SK-N-SH (cell line): ENCODE results near the gene UBR2. TPM values are rescaled to one million over a fixed set of nuclear protein-coding genes. Genes with fewer than 3 reads are reported as not detected.

Experiments used
- CTCF ChIA-PET: fragments of 300-600, 350-600 bp; formaldehyde crosslinking; extraction: SDS; loops from one replicate; lab custom pipeline; 2021; lab: Yijun Ruan, JAX
- POLR2A ChIA-PET: fragments of 350-600 bp; sonication (Branson Sonifier 250); formaldehyde crosslinking; extraction: SDS; loops from one replicate; lab custom pipeline; 2020; ENCODE audit warnings: antibody characterized with exemption, inconsistent platforms; lab: Yijun Ruan, JAX
- DNase-seq: peaks from one replicate; pipeline ENCODE4 v3.0.0; 2012
- H2AFZ ChIP-seq: fragments of 200-600 bp; sonication (generic); 2 replicates; pipeline ENCODE4 v1.8.1; 2016; ENCODE audit warnings: antibody characterized with exemption, mild to moderate bottlenecking, low read depth
- H3F3A ChIP-seq: fragments of 200-600 bp; sonication (generic); replicated peaks from 2 replicates; pipeline ENCODE3; 2016; ENCODE audit warnings: antibody characterized with exemption, mild to moderate bottlenecking; ENCODE audit not compliant: insufficient read depth
- H3K27ac ChIP-seq, 2 experiments: fragments of 200-500 bp in 1 of 2; fragments of 200-600 bp in 1 of 2; sonication (Bioruptor generic) in 1 of 2; sonication (generic), shearing (Covaris generic) in 1 of 2; 2 replicates each; pipeline versions ENCODE4 v1.5.1 to v1.6.1; 2014 to 2016; ENCODE audit warnings: low read depth in 2 of 2, inconsistent platforms in 1 of 2, low read length in 1 of 2, mild to moderate bottlenecking in 1 of 2, mixed read lengths in 1 of 2
- H3K27me3 ChIP-seq: fragments of 200-600 bp; sonication (generic), shearing (Covaris generic); 2 replicates; pipeline ENCODE4 v1.6.1; 2016; ENCODE audit warnings: mixed run types; ENCODE audit not compliant: insufficient read depth
- H3K36me3 ChIP-seq, 2 experiments: fragments of 200-500 bp in 1 of 2; fragments of 200-600 bp in 1 of 2; sonication (Bioruptor generic) in 1 of 2; sonication (generic) in 1 of 2; replicated peaks in 1 of 2; 2 replicates each; pipeline versions ENCODE3 to v1.5.1; 2014 to 2016; ENCODE audit warnings: low read length in 1 of 2, mild to moderate bottlenecking in 1 of 2; ENCODE audit not compliant: insufficient read depth in 2 of 2, control insufficient read depth in 1 of 2
- H3K4me1 ChIP-seq, 2 experiments: fragments of 200-500 bp in 1 of 2; fragments of 200-600 bp in 1 of 2; sonication (Bioruptor generic) in 1 of 2; sonication (generic), shearing (Covaris generic) in 1 of 2; 2 replicates each; pipeline versions ENCODE4 v1.5.1 to v1.6.1; 2014 to 2016; ENCODE audit warnings: low read depth in 1 of 2, low read length in 1 of 2, mixed run types in 1 of 2; ENCODE audit not compliant: insufficient read depth in 2 of 2, control insufficient read depth in 1 of 2
- H3K4me2 ChIP-seq: fragments of 200-600 bp; sonication (generic), shearing (Covaris generic); 2 replicates; pipeline ENCODE4 v1.6.1; 2017; ENCODE audit warnings: mixed run types
- H3K4me3 ChIP-seq, 2 experiments: fragments of 200-500 bp in 1 of 2; fragments of 200-600 bp in 1 of 2; sonication (Bioruptor generic) in 1 of 2; sonication (generic), shearing (Covaris generic) in 1 of 2; 2 replicates each; pipeline versions ENCODE4 v1.5.1 to v1.8.1; 2014 to 2016; ENCODE audit warnings: low read depth in 2 of 2, inconsistent platforms in 1 of 2, low read length in 1 of 2, mild to moderate bottlenecking in 1 of 2, mixed read lengths in 1 of 2, moderate library complexity in 1 of 2
- H3K79me2 ChIP-seq: fragments of 200-600 bp; sonication (generic); 2 replicates; pipeline ENCODE4 v1.8.1; 2017; ENCODE audit warnings: mild to moderate bottlenecking; ENCODE audit not compliant: insufficient read depth
- H3K9ac ChIP-seq: fragments of 200-600 bp; sonication (generic); 2 replicates; pipeline ENCODE4 v1.6.1; 2017; ENCODE audit warnings: mixed run types
- H3K9me2 ChIP-seq: fragments of 200-600 bp; sonication (generic); 2 replicates; pipeline ENCODE4 v1.6.1; 2017; ENCODE audit warnings: mixed run types
- H3K9me3 ChIP-seq: fragments of 200-600 bp; sonication (generic); 2 replicates; pipeline ENCODE4 v1.6.1; 2017; ENCODE audit warnings: mixed run types, mild to moderate bottlenecking, moderate library complexity
- H4K20me1 ChIP-seq: fragments of 200-600 bp; sonication (generic); 2 replicates; pipeline ENCODE4 v1.6.1; 2017; ENCODE audit warnings: mild to moderate bottlenecking, mixed run types; ENCODE audit not compliant: insufficient read depth
- ELF1 ChIP-seq: IDR thresholded peaks from 2 replicates; pipeline ENCODE4 v1.4.0; 2012
- EZH2phosphoT487 ChIP-seq: fragments of 200-600 bp; sonication (generic); IDR thresholded peaks from 2 replicates; pipeline ENCODE4 v1.6.1; 2017; ENCODE audit warnings: low read depth, mixed run types, mild to moderate bottlenecking, antibody characterized with exemption, moderate library complexity, borderline replicate concordance
- FOXJ3 ChIP-seq: sonication (generic); formaldehyde crosslinking; IDR thresholded peaks from 2 replicates; pipeline ENCODE4 v1.5.1; 2020; ENCODE audit warnings: mild to moderate bottlenecking, missing genetic modification reagents
- FOXM1 ChIP-seq: IDR thresholded peaks from 2 replicates; pipeline ENCODE4 v1.4.0; 2012; ENCODE audit warnings: low read depth, mild to moderate bottlenecking
- MXI1 ChIP-seq: IDR thresholded peaks from 2 replicates; pipeline ENCODE4 v1.6.1; 2012; ENCODE audit warnings: mild to moderate bottlenecking, low read depth, low read length, improper control_type of control experiment
- NFIC ChIP-seq: IDR thresholded peaks from 2 replicates; pipeline ENCODE4 v1.4.0; 2012; ENCODE audit warnings: borderline replicate concordance
- NRF1 ChIP-seq: IDR thresholded peaks from 2 replicates; pipeline ENCODE4 v1.6.1; 2012; ENCODE audit warnings: low read depth, mild to moderate bottlenecking, low read length
- POLR2AphosphoS5 ChIP-seq: IDR thresholded peaks from 2 replicates; pipeline ENCODE4 v1.6.1; 2012; ENCODE audit warnings: low read depth, low read length
- RAD21 ChIP-seq: IDR thresholded peaks from 2 replicates; pipeline ENCODE4 v1.6.1; 2012; ENCODE audit warnings: mild to moderate bottlenecking, low read length
- SIN3A ChIP-seq: IDR thresholded peaks from 2 replicates; pipeline ENCODE4 v1.6.1; 2012; ENCODE audit warnings: low read depth, mild to moderate bottlenecking, low read length, moderate library complexity, borderline replicate concordance
- TAF1 ChIP-seq: IDR thresholded peaks from 2 replicates; pipeline ENCODE4 v1.6.1; 2012; ENCODE audit warnings: low read depth, mild to moderate bottlenecking, low read length, moderate library complexity, borderline replicate concordance
- TCF12 ChIP-seq: IDR thresholded peaks from 2 replicates; pipeline ENCODE4 v1.4.0; 2012
- TEAD4 ChIP-seq: IDR thresholded peaks from 2 replicates; pipeline ENCODE4 v1.4.0; 2012; ENCODE audit warnings: mild to moderate bottlenecking, borderline replicate concordance; ENCODE audit not compliant: insufficient read depth
- WGBS: methylation state at CpG from one replicate; pipeline ENCODE4 v1.1.6; 2017; ENCODE audit warnings: low lambda C conversion rate; 5-methylcytosine and 5-hydroxymethylcytosine counted together
- polyA plus RNA-seq, 3 experiments: library from polyadenylated mRNA; depleted of rRNA; stranded (reverse); fragments of >200 nt; gene quantifications; 2 replicates each; pipeline ENCODE4 v1.2.3, GENCODE V29; 2012
- TF ChIP-seq, protein P1 (sequence below): fragments of 200-600 bp; sonication (generic); IDR thresholded peaks from 2 replicates; pipeline ENCODE4 v1.6.1; 2017; ENCODE audit warnings: antibody characterized with exemption, mild to moderate bottlenecking, moderate library complexity
- TF ChIP-seq, protein P2 (sequence below): IDR thresholded peaks from 2 replicates; pipeline ENCODE4 v1.4.0; 2012; ENCODE audit warnings: low read depth, borderline replicate concordance

UBR2 gene
- polyA plus RNA-seq, 1 of the 3 experiments (the other 2 are of a cell fraction): 5.2 TPM

DNA sequence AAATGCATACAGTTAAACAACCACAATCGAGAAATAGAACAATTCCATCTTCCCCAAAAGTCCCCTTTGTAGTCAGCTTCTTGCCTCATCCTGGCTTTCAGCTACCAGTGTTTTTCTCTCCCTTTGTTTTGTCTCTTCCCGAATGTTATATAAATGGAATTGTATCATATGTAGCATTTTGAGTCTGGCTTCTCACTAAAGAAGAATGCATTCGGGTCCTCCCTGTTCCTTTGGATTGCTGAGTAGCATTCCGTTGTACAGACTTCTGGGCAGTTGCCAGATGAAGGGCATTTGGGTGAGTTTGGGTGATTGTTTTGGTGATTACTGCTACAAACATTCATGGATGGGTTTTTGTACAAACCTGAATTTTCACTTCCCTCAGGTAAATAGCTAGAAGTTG, 130.8 kb downstream of the UBR2 start (continued):
- TF ChIP-seq, protein P1, sequence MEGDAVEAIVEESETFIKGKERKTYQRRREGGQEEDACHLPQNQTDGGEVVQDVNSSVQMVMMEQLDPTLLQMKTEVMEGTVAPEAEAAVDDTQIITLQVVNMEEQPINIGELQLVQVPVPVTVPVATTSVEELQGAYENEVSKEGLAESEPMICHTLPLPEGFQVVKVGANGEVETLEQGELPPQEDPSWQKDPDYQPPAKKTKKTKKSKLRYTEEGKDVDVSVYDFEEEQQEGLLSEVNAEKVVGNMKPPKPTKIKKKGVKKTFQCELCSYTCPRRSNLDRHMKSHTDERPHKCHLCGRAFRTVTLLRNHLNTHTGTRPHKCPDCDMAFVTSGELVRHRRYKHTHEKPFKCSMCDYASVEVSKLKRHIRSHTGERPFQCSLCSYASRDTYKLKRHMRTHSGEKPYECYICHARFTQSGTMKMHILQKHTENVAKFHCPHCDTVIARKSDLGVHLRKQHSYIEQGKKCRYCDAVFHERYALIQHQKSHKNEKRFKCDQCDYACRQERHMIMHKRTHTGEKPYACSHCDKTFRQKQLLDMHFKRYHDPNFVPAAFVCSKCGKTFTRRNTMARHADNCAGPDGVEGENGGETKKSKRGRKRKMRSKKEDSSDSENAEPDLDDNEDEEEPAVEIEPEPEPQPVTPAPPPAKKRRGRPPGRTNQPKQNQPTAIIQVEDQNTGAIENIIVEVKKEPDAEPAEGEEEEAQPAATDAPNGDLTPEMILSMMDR: no peak
- TF ChIP-seq RAD21 (no peak), TEAD4 (no peak), NRF1 (no peak), SIN3A (no peak), POLR2AphosphoS5 (no peak), ELF1 (no peak), NFIC (no peak), FOXJ3 (CRISPR knock-in tag) (no peak), EZH2phosphoT487 (no peak), TAF1 (no peak), TCF12 (peak; percentile 46; the same call in 1 of the 2 replicates), FOXM1 (no peak)
- TF ChIP-seq, protein P2, sequence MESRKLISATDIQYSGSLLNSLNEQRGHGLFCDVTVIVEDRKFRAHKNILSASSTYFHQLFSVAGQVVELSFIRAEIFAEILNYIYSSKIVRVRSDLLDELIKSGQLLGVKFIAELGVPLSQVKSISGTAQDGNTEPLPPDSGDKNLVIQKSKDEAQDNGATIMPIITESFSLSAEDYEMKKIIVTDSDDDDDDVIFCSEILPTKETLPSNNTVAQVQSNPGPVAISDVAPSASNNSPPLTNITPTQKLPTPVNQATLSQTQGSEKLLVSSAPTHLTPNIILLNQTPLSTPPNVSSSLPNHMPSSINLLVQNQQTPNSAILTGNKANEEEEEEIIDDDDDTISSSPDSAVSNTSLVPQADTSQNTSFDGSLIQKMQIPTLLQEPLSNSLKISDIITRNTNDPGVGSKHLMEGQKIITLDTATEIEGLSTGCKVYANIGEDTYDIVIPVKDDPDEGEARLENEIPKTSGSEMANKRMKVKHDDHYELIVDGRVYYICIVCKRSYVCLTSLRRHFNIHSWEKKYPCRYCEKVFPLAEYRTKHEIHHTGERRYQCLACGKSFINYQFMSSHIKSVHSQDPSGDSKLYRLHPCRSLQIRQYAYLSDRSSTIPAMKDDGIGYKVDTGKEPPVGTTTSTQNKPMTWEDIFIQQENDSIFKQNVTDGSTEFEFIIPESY: no peak

DNA sequence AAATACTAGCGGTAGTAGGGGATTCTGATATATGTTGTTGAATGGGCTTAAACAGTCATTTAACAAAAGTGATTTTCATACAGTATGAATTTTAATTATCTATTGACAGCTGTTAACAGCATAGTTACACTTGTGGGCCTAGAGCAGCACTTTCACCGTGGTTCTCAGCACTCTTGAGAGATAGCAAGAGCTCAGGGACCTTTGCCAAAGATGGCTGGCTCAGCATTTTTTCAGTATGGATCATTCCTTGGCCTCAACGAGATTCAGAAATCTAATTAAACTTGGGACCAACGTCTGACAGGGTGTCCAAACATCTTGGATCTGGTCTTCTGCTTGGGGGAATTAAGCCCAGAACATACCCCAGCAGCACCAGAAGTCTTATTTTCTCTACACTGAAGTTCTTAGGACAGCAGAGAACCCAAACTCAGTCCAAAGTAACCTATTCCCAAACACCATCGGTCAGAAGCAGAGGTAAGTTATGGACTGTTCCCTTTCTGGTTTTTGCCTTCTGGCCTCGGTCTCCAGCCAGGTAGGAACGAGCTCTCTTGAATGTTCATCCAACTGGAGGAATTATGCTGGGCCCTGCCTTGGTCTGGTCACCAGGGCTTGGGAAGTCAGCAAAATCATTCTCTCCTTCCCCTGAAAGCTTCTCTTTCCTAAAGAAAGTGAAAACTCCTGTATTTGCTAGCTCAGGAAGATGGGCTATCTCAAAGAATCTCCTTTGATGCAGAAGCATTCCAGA, 132.9 kb downstream of the UBR2 start:
- TF ChIP-seq TAF1 (no peak), MXI1 (no peak)
- H3K27me3 ChIP-seq: no peaks in the 10 kb centered on the region
- H3K36me3 ChIP-seq: peaks cover 10 to 16% of the 10 kb centered on the region in 2 experiments
- no peaks in the 10 kb centered on the region for H4K20me1 ChIP-seq
- WGBS: 79% methylated on average over 7 of the region's 7 CpGs
- no peak for DNase-seq
- peaks cover 19% of the 10 kb centered on the region for H3F3A ChIP-seq
- H3K9ac ChIP-seq: no peak overlapping the region
- no peak overlapping the region for H3K4me2 ChIP-seq
- no peaks in the 10 kb centered on the region for H3K79me2 ChIP-seq
- ChIA-PET POLR2A (no interaction called here), CTCF (interaction anchor here (0.6 to 3.2 kb wide), 3 partner anchors 29 to 149 kb away, joined by 3 to 13 read pairs (median 3); no protein-coding TSS in a partner anchor)
- H3K9me2 ChIP-seq: no peaks in the 10 kb centered on the region
- no peak overlapping the region for H3K27ac ChIP-seq
- no peaks in the 10 kb centered on the region for H3K9me3 ChIP-seq
- no peak overlapping the region for H2AFZ ChIP-seq
- peaks cover 4 to 8% of the 10 kb centered on the region in 2 experiments for H3K4me1 ChIP-seq
- H3K4me3 ChIP-seq: no peak overlapping the region
